ENCODE measurements around the gene ANOS1.

The ANOS1 gene

GRCh38 chrX:8632924-8633323, 99.0 kb downstream of the ANOS1 start:
- Histone ChIP-seq H3K36me3 (ENCODE audit: control insufficient read depth in 4 of 4, insufficient read depth in 4 of 4, low read length in 3 of 4) (no peaks in the 10 kb centered on the region), H3K4me3 (ENCODE audit: control insufficient read depth in 1 of 7, extremely low read depth in 1 of 7, insufficient read depth in 4 of 7, low read depth in 2 of 7, low read length in 6 of 7) (no peak overlapping the region), H3K27ac (ENCODE audit: insufficient read depth in 1 of 2, low read depth in 1 of 2, low read length in 2 of 2, poor library complexity in 1 of 2, severe bottlenecking in 2 of 2) (no peak overlapping the region), H3K9me3 (ENCODE audit: control extremely low read depth in 1 of 5, control insufficient read depth in 4 of 5, insufficient read depth in 2 of 5, low read depth in 1 of 5, low read length in 4 of 5) (peaks cover 0 to 1% (median 0%) of the 10 kb centered on the region in 5 experiments), H3K4me1 (ENCODE audit: control extremely low read depth in 1 of 4, control insufficient read depth in 4 of 4, insufficient read depth in 4 of 4, low read length in 3 of 4) (no peaks in the 10 kb centered on the region), H3K27me3 (replicated peaks in 2 of 5; ENCODE audit: control insufficient read depth in 4 of 5, insufficient read depth in 5 of 5, low read length in 4 of 5) (no peaks in the 10 kb centered on the region)
- POLR2A ChIA-PET = no interaction called here
- no peak for DNase-seq
- WGBS (ENCODE audit: insufficient coverage) = 71% methylated on average over 3 of the region's 7 CpGs
- CTCF ChIA-PET = interaction anchor here (0.6 kb wide), 1 partner anchor 189 kb away, joined by 3 read pairs; no protein-coding TSS in a partner anchor

GRCh38 chrX:8629871-8630270, 102.1 kb downstream of the ANOS1 start:
- Histone ChIP-seq H3K27me3 (replicated peaks in 2 of 5; ENCODE audit: control insufficient read depth in 4 of 5, insufficient read depth in 5 of 5, low read length in 4 of 5) (no peaks in the 10 kb centered on the region), H3K4me3 (ENCODE audit: control insufficient read depth in 1 of 7, extremely low read depth in 1 of 7, insufficient read depth in 4 of 7, low read depth in 2 of 7, low read length in 6 of 7) (no peak overlapping the region), H3K9me3 (ENCODE audit: control extremely low read depth in 1 of 5, control insufficient read depth in 4 of 5, insufficient read depth in 2 of 5, low read depth in 1 of 5, low read length in 4 of 5) (no peaks in the 10 kb centered on the region), H3K27ac (ENCODE audit: insufficient read depth in 1 of 2, low read depth in 1 of 2, low read length in 2 of 2, poor library complexity in 1 of 2, severe bottlenecking in 2 of 2) (no peak overlapping the region), H3K36me3 (ENCODE audit: control insufficient read depth in 4 of 4, insufficient read depth in 4 of 4, low read length in 3 of 4) (no peaks in the 10 kb centered on the region), H3K4me1 (ENCODE audit: control extremely low read depth in 1 of 4, control insufficient read depth in 4 of 4, insufficient read depth in 4 of 4, low read length in 3 of 4) (no peaks in the 10 kb centered on the region)
- 100% methylated on average over 4 of the region's 7 CpGs for WGBS (ENCODE audit: insufficient coverage)
- DNase-seq = no peak
- POLR2A ChIA-PET = no interaction called here
- CTCF ChIA-PET = no interaction called here

GRCh38 chrX:8627796-8628195, 104.1 kb downstream of the ANOS1 start:
- ChIA-PET POLR2A (no interaction called here), CTCF (no interaction called here)
- Histone ChIP-seq H3K36me3 (ENCODE audit: control insufficient read depth in 4 of 4, insufficient read depth in 4 of 4, low read length in 3 of 4) (no peaks in the 10 kb centered on the region), H3K9me3 (ENCODE audit: control extremely low read depth in 1 of 5, control insufficient read depth in 4 of 5, insufficient read depth in 2 of 5, low read depth in 1 of 5, low read length in 4 of 5) (no peaks in the 10 kb centered on the region), H3K27ac (ENCODE audit: insufficient read depth in 1 of 2, low read depth in 1 of 2, low read length in 2 of 2, poor library complexity in 1 of 2, severe bottlenecking in 2 of 2) (no peak overlapping the region), H3K4me3 (ENCODE audit: control insufficient read depth in 1 of 7, extremely low read depth in 1 of 7, insufficient read depth in 4 of 7, low read depth in 2 of 7, low read length in 6 of 7) (no peak overlapping the region), H3K27me3 (replicated peaks in 2 of 5; ENCODE audit: control insufficient read depth in 4 of 5, insufficient read depth in 5 of 5, low read length in 4 of 5) (no peaks in the 10 kb centered on the region), H3K4me1 (ENCODE audit: control extremely low read depth in 1 of 4, control insufficient read depth in 4 of 4, insufficient read depth in 4 of 4, low read length in 3 of 4) (no peaks in the 10 kb centered on the region)
- no peak for DNase-seq

- CTCF ChIA-PET = no interaction called here
- no peak overlapping the region for H3K4me3 ChIP-seq (ENCODE audit: control insufficient read depth in 1 of 7, extremely low read depth in 1 of 7, insufficient read depth in 4 of 7, low read depth in 2 of 7, low read length in 6 of 7)
- no peak for DNase-seq
- no peaks in the 10 kb centered on the region for H3K27me3 ChIP-seq (replicated peaks in 2 of 5; ENCODE audit: control insufficient read depth in 4 of 5, insufficient read depth in 5 of 5, low read length in 4 of 5)
- POLR2A ChIA-PET = no interaction called here
- WGBS (ENCODE audit: insufficient coverage) = 63% methylated on average over 1 of the region's 2 CpGs
- H3K27ac ChIP-seq (ENCODE audit: insufficient read depth in 1 of 2, low read depth in 1 of 2, low read length in 2 of 2, poor library complexity in 1 of 2, severe bottlenecking in 2 of 2) = no peak overlapping the region
- peaks cover 0 to 7% (median 0%) of the 10 kb centered on the region in 5 experiments for H3K9me3 ChIP-seq (ENCODE audit: control extremely low read depth in 1 of 5, control insufficient read depth in 4 of 5, insufficient read depth in 2 of 5, low read depth in 1 of 5, low read length in 4 of 5)
- no peaks in the 10 kb centered on the region for H3K36me3 ChIP-seq (ENCODE audit: control insufficient read depth in 4 of 4, insufficient read depth in 4 of 4, low read length in 3 of 4)
- H3K4me1 ChIP-seq (ENCODE audit: control extremely low read depth in 1 of 4, control insufficient read depth in 4 of 4, insufficient read depth in 4 of 4, low read length in 3 of 4) = no peaks in the 10 kb centered on the region
Measured at GRCh38 chrX:8607326-8607725, 124.6 kb downstream of the ANOS1 start.

GRCh38 chrX:8604131-8604530, 127.8 kb downstream of the ANOS1 start:
- peaks cover 0 to under 1% (median 0%) of the 10 kb centered on the region in 5 experiments for H3K9me3 ChIP-seq (ENCODE audit: control extremely low read depth in 1 of 5, control insufficient read depth in 4 of 5, insufficient read depth in 2 of 5, low read depth in 1 of 5, low read length in 4 of 5)
- 87% methylated on average over 4 of the region's 5 CpGs for WGBS (ENCODE audit: insufficient coverage)
- DNase-seq = no peak
- H3K27ac ChIP-seq (ENCODE audit: insufficient read depth in 1 of 2, low read depth in 1 of 2, low read length in 2 of 2, poor library complexity in 1 of 2, severe bottlenecking in 2 of 2) = no peak overlapping the region
- ChIA-PET POLR2A (no interaction called here), CTCF (no interaction called here)
- H3K27me3 ChIP-seq (replicated peaks in 2 of 5; ENCODE audit: control insufficient read depth in 4 of 5, insufficient read depth in 5 of 5, low read length in 4 of 5) = no peaks in the 10 kb centered on the region
- H3K36me3 ChIP-seq (ENCODE audit: control insufficient read depth in 4 of 4, insufficient read depth in 4 of 4, low read length in 3 of 4) = no peaks in the 10 kb centered on the region
- no peak overlapping the region for H3K4me3 ChIP-seq (ENCODE audit: control insufficient read depth in 1 of 7, extremely low read depth in 1 of 7, insufficient read depth in 4 of 7, low read depth in 2 of 7, low read length in 6 of 7)
- no peaks in the 10 kb centered on the region for H3K4me1 ChIP-seq (ENCODE audit: control extremely low read depth in 1 of 4, control insufficient read depth in 4 of 4, insufficient read depth in 4 of 4, low read length in 3 of 4)

- H3K27ac ChIP-seq (ENCODE audit: insufficient read depth in 1 of 2, low read depth in 1 of 2, low read length in 2 of 2, poor library complexity in 1 of 2, severe bottlenecking in 2 of 2) = no peak overlapping the region
- H3K9me3 ChIP-seq (ENCODE audit: control extremely low read depth in 1 of 5, control insufficient read depth in 4 of 5, insufficient read depth in 2 of 5, low read depth in 1 of 5, low read length in 4 of 5) = no peaks in the 10 kb centered on the region
- CTCF ChIA-PET = no interaction called here
- no peaks in the 10 kb centered on the region for H3K27me3 ChIP-seq (replicated peaks in 2 of 5; ENCODE audit: control insufficient read depth in 4 of 5, insufficient read depth in 5 of 5, low read length in 4 of 5)
- POLR2A ChIA-PET = no interaction called here
- no peak overlapping the region for H3K4me3 ChIP-seq (ENCODE audit: control insufficient read depth in 1 of 7, extremely low read depth in 1 of 7, insufficient read depth in 4 of 7, low read depth in 2 of 7, low read length in 6 of 7)
- no peaks in the 10 kb centered on the region for H3K36me3 ChIP-seq (ENCODE audit: control insufficient read depth in 4 of 4, insufficient read depth in 4 of 4, low read length in 3 of 4)
- DNase-seq = no peak
- no peaks in the 10 kb centered on the region for H3K4me1 ChIP-seq (ENCODE audit: control extremely low read depth in 1 of 4, control insufficient read depth in 4 of 4, insufficient read depth in 4 of 4, low read length in 3 of 4)
- WGBS (ENCODE audit: insufficient coverage) = 100% methylated on average over 1 of the region's 4 CpGs
Measured at GRCh38 chrX:8591501-8591900, 140.4 kb downstream of the ANOS1 start.

GRCh38 chrX:8586953-8587352, 145.0 kb downstream of the ANOS1 start:
- Histone ChIP-seq H3K4me1 (ENCODE audit: control extremely low read depth in 1 of 4, control insufficient read depth in 4 of 4, insufficient read depth in 4 of 4, low read length in 3 of 4) (no peaks in the 10 kb centered on the region), H3K4me3 (ENCODE audit: control insufficient read depth in 1 of 7, extremely low read depth in 1 of 7, insufficient read depth in 4 of 7, low read depth in 2 of 7, low read length in 6 of 7) (no peak overlapping the region), H3K9me3 (ENCODE audit: control extremely low read depth in 1 of 5, control insufficient read depth in 4 of 5, insufficient read depth in 2 of 5, low read depth in 1 of 5, low read length in 4 of 5) (no peaks in the 10 kb centered on the region), H3K27me3 (replicated peaks in 2 of 5; ENCODE audit: control insufficient read depth in 4 of 5, insufficient read depth in 5 of 5, low read length in 4 of 5) (peaks cover 0 to 2% (median 0%) of the 10 kb centered on the region in 5 experiments), H3K36me3 (ENCODE audit: control insufficient read depth in 4 of 4, insufficient read depth in 4 of 4, low read length in 3 of 4) (no peaks in the 10 kb centered on the region), H3K27ac (ENCODE audit: insufficient read depth in 1 of 2, low read depth in 1 of 2, low read length in 2 of 2, poor library complexity in 1 of 2, severe bottlenecking in 2 of 2) (no peak overlapping the region)
- POLR2A ChIA-PET = no interaction called here
- CTCF ChIA-PET = no interaction called here
- DNase-seq = no peak

GRCh38 chrX:8579602-8580001, 152.3 kb downstream of the ANOS1 start:
- Histone ChIP-seq H3K36me3 (ENCODE audit: control insufficient read depth in 4 of 4, insufficient read depth in 4 of 4, low read length in 3 of 4) (no peaks in the 10 kb centered on the region), H3K27ac (ENCODE audit: insufficient read depth in 1 of 2, low read depth in 1 of 2, low read length in 2 of 2, poor library complexity in 1 of 2, severe bottlenecking in 2 of 2) (no peak overlapping the region), H3K4me1 (ENCODE audit: control extremely low read depth in 1 of 4, control insufficient read depth in 4 of 4, insufficient read depth in 4 of 4, low read length in 3 of 4) (no peaks in the 10 kb centered on the region), H3K9me3 (ENCODE audit: control extremely low read depth in 1 of 5, control insufficient read depth in 4 of 5, insufficient read depth in 2 of 5, low read depth in 1 of 5, low read length in 4 of 5) (no peaks in the 10 kb centered on the region), H3K27me3 (replicated peaks in 2 of 5; ENCODE audit: control insufficient read depth in 4 of 5, insufficient read depth in 5 of 5, low read length in 4 of 5) (peaks cover 0 to 2% (median 0%) of the 10 kb centered on the region in 5 experiments), H3K4me3 (ENCODE audit: control insufficient read depth in 1 of 7, extremely low read depth in 1 of 7, insufficient read depth in 4 of 7, low read depth in 2 of 7, low read length in 6 of 7) (no peak overlapping the region)
- 96% methylated on average over 4 of the region's 5 CpGs for WGBS (ENCODE audit: insufficient coverage)
- POLR2A ChIA-PET = no interaction called here
- no peak for DNase-seq
- CTCF ChIA-PET = no interaction called here

All from common myeloid progenitor, CD34-positive (primary cell).